Measurements from ENCODE around the gene ZNF189.
"Not testable (repeated sequence)": the region's sequence is repeated elsewhere in the genome, so short reads cannot be mapped to it uniquely, and the experiment has no call there.

ZNF189 gene

GRCh38 chr9:101380295-101380694, 18.4 kb upstream of the ZNF189 start:
- no peak overlapping the region for H3K4me3 ChIP-seq (replicated peaks; ENCODE audit: low read depth, low read length)
- no peak for DNase-seq (ENCODE audit: extremely low read depth, low read depth)
- TF ChIP-seq CTCF (IDR thresholded peaks at IDR 0.05; ENCODE audit: low read depth, low read length, missing control alignments): no peak

GRCh38 chr9:101381118-101381517, 17.5 kb upstream of the ZNF189 start:
- TF ChIP-seq CTCF (IDR thresholded peaks at IDR 0.05; ENCODE audit: low read depth, low read length, missing control alignments): no peak

GRCh38 chr9:101381833-101382342, 16.8 kb upstream of the ZNF189 start:
- H3K4me3 ChIP-seq (replicated peaks; ENCODE audit: low read depth, low read length): no peak overlapping the region
- no peak for TF ChIP-seq CTCF (IDR thresholded peaks at IDR 0.05; ENCODE audit: low read depth, low read length, missing control alignments)
- DNase-seq (ENCODE audit: extremely low read depth, low read depth): no peak

More at GRCh38 chr9:101381118-101381517, 17.5 kb upstream of the ZNF189 start:
- DNase-seq (ENCODE audit: extremely low read depth, low read depth): no peak
- H3K4me3 ChIP-seq (replicated peaks; ENCODE audit: low read depth, low read length): no peak overlapping the region

- no peak overlapping the region for H3K4me3 ChIP-seq (replicated peaks; ENCODE audit: low read depth, low read length)
- no peak for TF ChIP-seq CTCF (IDR thresholded peaks at IDR 0.05; ENCODE audit: low read depth, low read length, missing control alignments)
- DNase-seq (ENCODE audit: extremely low read depth, low read depth): no peak
Measured at GRCh38 chr9:101383361-101383760, 15.3 kb upstream of the ZNF189 start.

GRCh38 chr9:101384873-101385536, 13.6 kb upstream of the ZNF189 start, which contains the start of gene BAAT:
BAAT (minus strand) TSS chr9:101385006; CDS start chr9:101371404, 13,602 bp downstream.
- not testable (repeated sequence) for H3K4me3 ChIP-seq (replicated peaks; ENCODE audit: low read depth, low read length); DNase-seq (ENCODE audit: extremely low read depth, low read depth)

GRCh38 chr9:101387871-101388506, 10.7 kb upstream of the ZNF189 start:
- DNase-seq (ENCODE audit: extremely low read depth, low read depth): no peak
- TF ChIP-seq CTCF (IDR thresholded peaks at IDR 0.05; ENCODE audit: low read depth, low read length, missing control alignments): peak; percentile 66
- no peak overlapping the region for H3K4me3 ChIP-seq (replicated peaks; ENCODE audit: low read depth, low read length)

- peak; percentile 40 for TF ChIP-seq CTCF (IDR thresholded peaks at IDR 0.05; ENCODE audit: low read depth, low read length, missing control alignments)
- H3K4me3 ChIP-seq (replicated peaks; ENCODE audit: low read depth, low read length): no peak overlapping the region
- no peak for DNase-seq (ENCODE audit: extremely low read depth, low read depth)
Measured at GRCh38 chr9:101388507-101388993, 10.1 kb upstream of the ZNF189 start.
